ENCODE data around the gene PGAP3.

The PGAP3 gene

GRCh38 chr17:39671651-39672521, 16.0 kb downstream of the PGAP3 start:
- DNase-seq: no peak

GRCh38 chr17:39670746-39671145, 17.1 kb downstream of the PGAP3 start:
- no peak for DNase-seq

- DNase-seq: no peak
Observed at GRCh38 chr17:39669897-39670735, 17.7 kb downstream of the PGAP3 start.

- peak; percentile 26 for DNase-seq
Observed at GRCh38 chr17:39667945-39668924, 19.6 kb downstream of the PGAP3 start, which contains the start of gene PNMT. PNMT (plus strand) TSS chr17:39668453; CDS start chr17:39668476, 23 bp downstream.

- DNase-seq: no peak
Observed at GRCh38 chr17:39667262-39667944, 20.5 kb downstream of the PGAP3 start.

- no peak for DNase-seq
Observed at GRCh38 chr17:39666601-39667261, 21.1 kb downstream of the PGAP3 start.

GRCh38 chr17:39666231-39666600, 21.6 kb downstream of the PGAP3 start:
- DNase-seq: no peak

GRCh38 chr17:39665642-39666224, 22.1 kb downstream of the PGAP3 start:
- no peak for DNase-seq

- no peak for DNase-seq
Observed at GRCh38 chr17:39664581-39665561, 23.0 kb downstream of the PGAP3 start, which contains the start of gene TCAP. TCAP (plus strand) TSS chr17:39665349; CDS start chr17:39665360, 11 bp downstream.

- no peak for DNase-seq
Observed at GRCh38 chr17:39663688-39664580, 23.9 kb downstream of the PGAP3 start.

GRCh38 chr17:39663340-39663687, 24.5 kb downstream of the PGAP3 start:
- no peak for DNase-seq

GRCh38 chr17:39662551-39663339, 25.1 kb downstream of the PGAP3 start:
- DNase-seq: no peak

- no peak for DNase-seq
Observed at GRCh38 chr17:39661744-39662541, 25.9 kb downstream of the PGAP3 start.

- no peak for DNase-seq
Observed at GRCh38 chr17:39660397-39661385, 27.2 kb downstream of the PGAP3 start.

- no peak for DNase-seq
Observed at GRCh38 chr17:39660011-39660360, 27.9 kb downstream of the PGAP3 start.

Measured in activated gamma-delta T cell (primary cell).